A549 (cell line): Measurements from ENCODE around the gene KDM4B.

Experiments
- CTCF ChIP-seq: fragments of >200 bp; sonication (Bioruptor Twin); formaldehyde crosslinking; IDR thresholded peaks from 3 replicates; pipeline ENCODE4 v1.5.1; 2016
- JUN ChIP-seq, 2 experiments: fragments of >200 bp; sonication (Bioruptor Twin); formaldehyde crosslinking; IDR thresholded peaks; 2 replicates in 1 of 2; 3 replicates in 1 of 2; pipeline ENCODE4 v1.6.1; 2016 to 2017
- KDM1A ChIP-seq: fragments of 200-600 bp; sonication (generic); IDR thresholded peaks from 2 replicates; pipeline ENCODE4 v1.6.1; 2016; ENCODE audit warnings: low read depth, mild to moderate bottlenecking
- MYC ChIP-seq: IDR thresholded peaks from 2 replicates; pipeline ENCODE4 v1.6.1; 2012; ENCODE audit warnings: mild to moderate bottlenecking, inconsistent platforms, low read length, improper control_type of control experiment, borderline replicate concordance
- POLR2A ChIP-seq: IDR thresholded peaks from 2 replicates; pipeline ENCODE4 v1.6.1; 2012; ENCODE audit warnings: mild to moderate bottlenecking, low read length

GRCh38 chr19:5121266-5122120, 152.6 kb downstream of the KDM4B start:
- TF ChIP-seq CTCF = no peak
- TF ChIP-seq MYC = no peak
- no peak for TF ChIP-seq JUN (IDR thresholded peaks at IDR 0.05)
- TF ChIP-seq KDM1A = no peak
- no peak for TF ChIP-seq POLR2A
